Body of pancreas (tissue), 4 donors: ENCODE data around the gene ETFRF1.

Source experiments
- CTCF ChIP-seq, 7 experiments: fragments of 450-650 bp in 4 of 7; fragments of 200-600 bp in 3 of 7; sonication (generic) in 3 of 7; IDR thresholded peaks; one replicate each; pipeline ENCODE4 v1.5.1; 2016 to 2019; ENCODE audit warnings: antibody characterized with exemption in 7 of 7
- POLR2A ChIP-seq, 3 donors: fragments of 450-650 bp; IDR thresholded peaks; one replicate each; pipeline ENCODE4 v1.6.1; 2016; ENCODE audit warnings: antibody characterized with exemption in 3 of 3, mild to moderate bottlenecking in 2 of 3

GRCh38 chr12:25189656-25190055 is 5.4 kb upstream of the ETFRF1 start:
- no peak for TF ChIP-seq CTCF (IDR thresholded peaks at IDR 0.05)
- TF ChIP-seq POLR2A (IDR thresholded peaks at IDR 0.05), result no peak
